HUES6 (cell line): ENCODE measurements around the gene DCXR.
A peak's percentile ranks its signal among the peaks of the same experiment; 100 is the strongest.

Source experiments
- H3K27ac ChIP-seq: 2 replicates; pipeline ENCODE4 v1.7.0; 2013; ENCODE audit warnings: low read depth, mild to moderate bottlenecking, low read length, inconsistent platforms
- H3K27me3 ChIP-seq: 2 replicates; pipeline ENCODE4 v1.6.1; 2013; ENCODE audit warnings: low read length; ENCODE audit not compliant: control insufficient read depth, insufficient read depth
- H3K36me3 ChIP-seq: 2 replicates; pipeline ENCODE4 v1.6.1; 2013; ENCODE audit warnings: low read length; ENCODE audit not compliant: control insufficient read depth, insufficient read depth
- H3K4me1 ChIP-seq: 2 replicates; pipeline ENCODE4 v1.6.1; 2013; ENCODE audit warnings: low read length; ENCODE audit not compliant: control insufficient read depth, insufficient read depth
- H3K4me3 ChIP-seq: 2 replicates; pipeline ENCODE4 v1.5.1; 2013; ENCODE audit warnings: low read depth, low read length
- H3K9ac ChIP-seq: one replicate; pipeline ENCODE4 v1.6.1; 2013; ENCODE audit warnings: mild to moderate bottlenecking, low read length
- H3K9me3 ChIP-seq: 2 replicates; pipeline ENCODE4 v1.6.1; 2013; ENCODE audit warnings: low read depth, low read length; ENCODE audit not compliant: control insufficient read depth, insufficient read depth

Gene DCXR

GRCh38 chr17:82018989-82019689, 18.4 kb downstream of the DCXR start:
- Histone ChIP-seq H3K4me3 (no peak overlapping the region), H3K27me3 (no peaks in the 10 kb centered on the region), H3K9ac (no peak overlapping the region), H3K9me3 (no peaks in the 10 kb centered on the region), H3K36me3 (peaks cover 18% of the 10 kb centered on the region; the same call in 1 of the 2 replicates), H3K4me1 (peaks cover 18% of the 10 kb centered on the region), H3K27ac (no peak overlapping the region)

GRCh38 chr17:82018152-82018988, 19.1 kb downstream of the DCXR start:
- no peak overlapping the region for H3K27ac ChIP-seq
- H3K27me3 ChIP-seq = no peaks in the 10 kb centered on the region

GRCh38 chr17:82017612-82018151, 19.8 kb downstream of the DCXR start:
- no peak overlapping the region for H3K27ac ChIP-seq
- H3K9me3 ChIP-seq = no peaks in the 10 kb centered on the region
- H3K4me3 ChIP-seq = no peak overlapping the region
- peaks cover 20% of the 10 kb centered on the region for H3K4me1 ChIP-seq
- no peak overlapping the region for H3K9ac ChIP-seq
- peaks cover 18% of the 10 kb centered on the region for H3K36me3 ChIP-seq
- H3K27me3 ChIP-seq = no peaks in the 10 kb centered on the region

More at GRCh38 chr17:82018152-82018988, 19.1 kb downstream of the DCXR start:
- Histone ChIP-seq H3K4me3 (no peak overlapping the region), H3K9ac (no peak overlapping the region), H3K36me3 (peaks cover 18% of the 10 kb centered on the region), H3K9me3 (no peaks in the 10 kb centered on the region), H3K4me1 (peaks cover 13% of the 10 kb centered on the region)

- H3K36me3 ChIP-seq = peaks cover 18% of the 10 kb centered on the region
- H3K9ac ChIP-seq = no peak overlapping the region
- H3K27ac ChIP-seq = no peak overlapping the region
- H3K27me3 ChIP-seq = no peaks in the 10 kb centered on the region
- H3K4me3 ChIP-seq = no peak overlapping the region
- peaks cover 25% of the 10 kb centered on the region for H3K4me1 ChIP-seq
- no peaks in the 10 kb centered on the region for H3K9me3 ChIP-seq
These were observed 20.5 kb downstream of the DCXR start for GRCh38 chr17:82016875-82017459.

GRCh38 chr17:82016061-82016874, 21.2 kb downstream of the DCXR start:
- Histone ChIP-seq H3K27me3 (no peaks in the 10 kb centered on the region), H3K36me3 (peaks cover 18% of the 10 kb centered on the region), H3K9ac (no peak overlapping the region), H3K4me3 (no peak overlapping the region), H3K4me1 (peaks cover 20% of the 10 kb centered on the region), H3K27ac (no peak overlapping the region), H3K9me3 (no peaks in the 10 kb centered on the region)

GRCh38 chr17:82015311-82015971, 22.1 kb downstream of the DCXR start:
- no peak overlapping the region for H3K9ac ChIP-seq
- peaks cover 18% of the 10 kb centered on the region for H3K36me3 ChIP-seq
- no peaks in the 10 kb centered on the region for H3K27me3 ChIP-seq
- H3K9me3 ChIP-seq = no peaks in the 10 kb centered on the region
- no peak overlapping the region for H3K27ac ChIP-seq
- peaks cover 19% of the 10 kb centered on the region; the same call in 1 of the 2 replicates for H3K4me1 ChIP-seq
- H3K4me3 ChIP-seq = no peak overlapping the region

GRCh38 chr17:82014971-82015310, 22.6 kb downstream of the DCXR start:
- no peak overlapping the region for H3K9ac ChIP-seq
- H3K27ac ChIP-seq = no peak overlapping the region
- no peaks in the 10 kb centered on the region for H3K9me3 ChIP-seq
- H3K27me3 ChIP-seq = no peaks in the 10 kb centered on the region
- peaks cover 18% of the 10 kb centered on the region for H3K36me3 ChIP-seq
- H3K4me1 ChIP-seq = peaks cover 16% of the 10 kb centered on the region; the same call in 1 of the 2 replicates
- H3K4me3 ChIP-seq = no peak overlapping the region

- H3K9me3 ChIP-seq = no peaks in the 10 kb centered on the region
- peaks cover 18% of the 10 kb centered on the region for H3K36me3 ChIP-seq
- H3K9ac ChIP-seq = no peak overlapping the region
- H3K4me1 ChIP-seq = peaks cover 16% of the 10 kb centered on the region; the same call in 1 of the 2 replicates
- H3K4me3 ChIP-seq = no peak overlapping the region
- H3K27me3 ChIP-seq = no peaks in the 10 kb centered on the region
- no peak overlapping the region for H3K27ac ChIP-seq
These were observed 23.1 kb downstream of the DCXR start for GRCh38 chr17:82014432-82014831.

GRCh38 chr17:82013772-82014321, 23.6 kb downstream of the DCXR start:
- H3K27me3 ChIP-seq = no peaks in the 10 kb centered on the region
- H3K36me3 ChIP-seq = peaks cover 14% of the 10 kb centered on the region
- H3K4me3 ChIP-seq = no peak overlapping the region
- H3K9me3 ChIP-seq = no peaks in the 10 kb centered on the region
- no peak overlapping the region for H3K9ac ChIP-seq
- no peak overlapping the region; the same call in 1 of the 2 replicates for H3K27ac ChIP-seq
- peaks cover 16% of the 10 kb centered on the region; the same call in 1 of the 2 replicates for H3K4me1 ChIP-seq

GRCh38 chr17:82013341-82013740, 24.2 kb downstream of the DCXR start:
- H3K27me3 ChIP-seq = no peaks in the 10 kb centered on the region
- peak overlapping the region; percentile 50 for H3K9ac ChIP-seq
- peak overlapping the region; percentile 61; the same call in 1 of the 2 replicates for H3K27ac ChIP-seq
- peaks cover 16% of the 10 kb centered on the region; the same call in 1 of the 2 replicates for H3K4me1 ChIP-seq
- no peak overlapping the region for H3K4me3 ChIP-seq
- H3K36me3 ChIP-seq = peaks cover 8% of the 10 kb centered on the region
- H3K9me3 ChIP-seq = no peaks in the 10 kb centered on the region
